SK-N-SH (cell line): ENCODE data around the gene ZNF579. TPM values are rescaled to one million over a fixed set of nuclear protein-coding genes. Genes with fewer than 3 reads are reported as not detected.

Source experiments
- CTCF ChIA-PET: fragments of 300-600, 350-600 bp; formaldehyde crosslinking; extraction: SDS; loops from one replicate; lab custom pipeline; 2021; lab: Yijun Ruan, JAX
- POLR2A ChIA-PET: fragments of 350-600 bp; sonication (Branson Sonifier 250); formaldehyde crosslinking; extraction: SDS; loops from one replicate; lab custom pipeline; 2020; ENCODE audit warnings: antibody characterized with exemption, inconsistent platforms; lab: Yijun Ruan, JAX
- DNase-seq: peaks from one replicate; pipeline ENCODE4 v3.0.0; 2012
- H2AFZ ChIP-seq: fragments of 200-600 bp; sonication (generic); 2 replicates; pipeline ENCODE4 v1.8.1; 2016; ENCODE audit warnings: antibody characterized with exemption, mild to moderate bottlenecking, low read depth
- H3F3A ChIP-seq: fragments of 200-600 bp; sonication (generic); replicated peaks from 2 replicates; pipeline ENCODE3; 2016; ENCODE audit warnings: antibody characterized with exemption, mild to moderate bottlenecking; ENCODE audit not compliant: insufficient read depth
- H3K27ac ChIP-seq, 2 experiments: fragments of 200-500 bp in 1 of 2; fragments of 200-600 bp in 1 of 2; sonication (Bioruptor generic) in 1 of 2; sonication (generic), shearing (Covaris generic) in 1 of 2; 2 replicates each; pipeline versions ENCODE4 v1.5.1 to v1.6.1; 2014 to 2016; ENCODE audit warnings: low read depth in 2 of 2, inconsistent platforms in 1 of 2, low read length in 1 of 2, mild to moderate bottlenecking in 1 of 2, mixed read lengths in 1 of 2
- H3K27me3 ChIP-seq: fragments of 200-600 bp; sonication (generic), shearing (Covaris generic); 2 replicates; pipeline ENCODE4 v1.6.1; 2016; ENCODE audit warnings: mixed run types; ENCODE audit not compliant: insufficient read depth
- H3K36me3 ChIP-seq, 2 experiments: fragments of 200-500 bp in 1 of 2; fragments of 200-600 bp in 1 of 2; sonication (Bioruptor generic) in 1 of 2; sonication (generic) in 1 of 2; replicated peaks in 1 of 2; 2 replicates each; pipeline versions ENCODE3 to v1.5.1; 2014 to 2016; ENCODE audit warnings: low read length in 1 of 2, mild to moderate bottlenecking in 1 of 2; ENCODE audit not compliant: insufficient read depth in 2 of 2, control insufficient read depth in 1 of 2
- H3K4me1 ChIP-seq, 2 experiments: fragments of 200-500 bp in 1 of 2; fragments of 200-600 bp in 1 of 2; sonication (Bioruptor generic) in 1 of 2; sonication (generic), shearing (Covaris generic) in 1 of 2; 2 replicates each; pipeline versions ENCODE4 v1.5.1 to v1.6.1; 2014 to 2016; ENCODE audit warnings: low read depth in 1 of 2, low read length in 1 of 2, mixed run types in 1 of 2; ENCODE audit not compliant: insufficient read depth in 2 of 2, control insufficient read depth in 1 of 2
- H3K4me2 ChIP-seq: fragments of 200-600 bp; sonication (generic), shearing (Covaris generic); 2 replicates; pipeline ENCODE4 v1.6.1; 2017; ENCODE audit warnings: mixed run types
- H3K4me3 ChIP-seq, 2 experiments: fragments of 200-500 bp in 1 of 2; fragments of 200-600 bp in 1 of 2; sonication (Bioruptor generic) in 1 of 2; sonication (generic), shearing (Covaris generic) in 1 of 2; 2 replicates each; pipeline versions ENCODE4 v1.5.1 to v1.8.1; 2014 to 2016; ENCODE audit warnings: low read depth in 2 of 2, inconsistent platforms in 1 of 2, low read length in 1 of 2, mild to moderate bottlenecking in 1 of 2, mixed read lengths in 1 of 2, moderate library complexity in 1 of 2
- H3K79me2 ChIP-seq: fragments of 200-600 bp; sonication (generic); 2 replicates; pipeline ENCODE4 v1.8.1; 2017; ENCODE audit warnings: mild to moderate bottlenecking; ENCODE audit not compliant: insufficient read depth
- H3K9ac ChIP-seq: fragments of 200-600 bp; sonication (generic); 2 replicates; pipeline ENCODE4 v1.6.1; 2017; ENCODE audit warnings: mixed run types
- H3K9me2 ChIP-seq: fragments of 200-600 bp; sonication (generic); 2 replicates; pipeline ENCODE4 v1.6.1; 2017; ENCODE audit warnings: mixed run types
- H3K9me3 ChIP-seq: fragments of 200-600 bp; sonication (generic); 2 replicates; pipeline ENCODE4 v1.6.1; 2017; ENCODE audit warnings: mixed run types, mild to moderate bottlenecking, moderate library complexity
- H4K20me1 ChIP-seq: fragments of 200-600 bp; sonication (generic); 2 replicates; pipeline ENCODE4 v1.6.1; 2017; ENCODE audit warnings: mild to moderate bottlenecking, mixed run types; ENCODE audit not compliant: insufficient read depth
- EP300 ChIP-seq, 2 experiments: IDR thresholded peaks; 2 replicates each; pipeline versions ENCODE4 v1.4.0 to v1.6.1; 2012; ENCODE audit warnings: borderline replicate concordance in 1 of 2, low read depth in 1 of 2, low read length in 1 of 2
- FOSL2 ChIP-seq: IDR thresholded peaks from 2 replicates; pipeline ENCODE4 v1.4.0; 2012; ENCODE audit warnings: low read depth, mild to moderate bottlenecking, moderate library complexity, borderline replicate concordance
- FOXJ3 ChIP-seq: sonication (generic); formaldehyde crosslinking; IDR thresholded peaks from 2 replicates; pipeline ENCODE4 v1.5.1; 2020; ENCODE audit warnings: mild to moderate bottlenecking, missing genetic modification reagents
- GATA2 ChIP-seq: sonication (generic); formaldehyde crosslinking; IDR thresholded peaks from 2 replicates; pipeline ENCODE4 v1.5.0; 2020; ENCODE audit warnings: mild to moderate bottlenecking, missing genetic modification reagents
- MEF2A ChIP-seq: IDR thresholded peaks from 2 replicates; pipeline ENCODE4 v1.4.0; 2012; ENCODE audit warnings: low read depth, borderline replicate concordance
- PBX3 ChIP-seq: IDR thresholded peaks from 2 replicates; pipeline ENCODE4; 2012
- POLR2AphosphoS5 ChIP-seq: IDR thresholded peaks from 2 replicates; pipeline ENCODE4 v1.6.1; 2012; ENCODE audit warnings: low read depth, low read length
- TEAD4 ChIP-seq: IDR thresholded peaks from 2 replicates; pipeline ENCODE4 v1.4.0; 2012; ENCODE audit warnings: mild to moderate bottlenecking, borderline replicate concordance; ENCODE audit not compliant: insufficient read depth
- USF1 ChIP-seq: IDR thresholded peaks from 2 replicates; pipeline ENCODE4 v1.4.0; 2012; ENCODE audit warnings: low read depth, borderline replicate concordance
- WGBS: methylation state at CpG from one replicate; pipeline ENCODE4 v1.1.6; 2017; ENCODE audit warnings: low lambda C conversion rate; 5-methylcytosine and 5-hydroxymethylcytosine counted together
- polyA plus RNA-seq, 3 experiments: library from polyadenylated mRNA; depleted of rRNA; stranded (reverse); fragments of >200 nt; gene quantifications; 2 replicates each; pipeline ENCODE4 v1.2.3, GENCODE V29; 2012
- TF ChIP-seq, protein P1 (sequence below): fragments of 200-600 bp; sonication (generic); IDR thresholded peaks from 2 replicates; pipeline ENCODE4 v1.6.1; 2017; ENCODE audit warnings: antibody characterized with exemption, mild to moderate bottlenecking, moderate library complexity
- TF ChIP-seq, protein P2 (sequence below): fragments of 150-350 bp; IDR thresholded peaks from 2 replicates; pipeline ENCODE4 v1.6.1; 2016; ENCODE audit warnings: mild to moderate bottlenecking, low read depth, low read length

Gene ZNF579
- polyA plus RNA-seq, 1 of the 3 experiments (the other 2 are of a cell fraction), result 5.9 TPM

- CTCF ChIA-PET, result interaction anchor here (0.6 to 3.5 kb wide), 23 partner anchors 12 to 379 kb away, joined by 3 to 31 read pairs (median 4); partner anchors contain the start of genes ZNF579, ZNF581, ZNF628 and ZNF784
- DNase-seq, result no peak
- H3K9me3 ChIP-seq, result no peaks in the 10 kb centered on the region
- peak overlapping the region; percentile 86 for H3K4me2 ChIP-seq
- H3K27me3 ChIP-seq, result no peaks in the 10 kb centered on the region
- peak overlapping the region; percentile 93 for H3K9ac ChIP-seq
- H3K4me1 ChIP-seq, result peaks cover 3 to 11% of the 10 kb centered on the region in 2 experiments; a peak in 3 of 4 replicates
- peaks cover 17% of the 10 kb centered on the region for H3F3A ChIP-seq
- peaks cover 12 to 24% of the 10 kb centered on the region in 2 experiments for H3K36me3 ChIP-seq
- WGBS, result 66% methylated on average over 9 of the region's 9 CpGs
- no peak for TF ChIP-seq GATA2
- TF ChIP-seq FOXJ3 (CRISPR knock-in tag), result no peak
- peak overlapping the region; percentile 88 to 93 for H3K4me3 ChIP-seq
- POLR2A ChIA-PET, result interaction anchor here (1.2 to 2.0 kb wide), 4 partner anchors 12 to 120 kb away, joined by 3 to 10 read pairs (median 5); partner anchors contain the start of gene ZNF784
- H2AFZ ChIP-seq, result no peak overlapping the region
- peaks cover 38% of the 10 kb centered on the region; the same call in 1 of the 2 replicates for H4K20me1 ChIP-seq
- H3K27ac ChIP-seq, result no peak overlapping the region
- peaks cover 62% of the 10 kb centered on the region for H3K79me2 ChIP-seq
- H3K9me2 ChIP-seq, result no peaks in the 10 kb centered on the region
Measured at GRCh38 chr19:55606817-55607216, 26.2 kb upstream of the ZNF579 start.

GRCh38 chr19:55606471-55606787 is 25.8 kb upstream of the ZNF579 start:
- WGBS, result 18% methylated on average over 12 of the region's 12 CpGs
- no peaks in the 10 kb centered on the region for H3K9me3 ChIP-seq
- peaks cover 35% of the 10 kb centered on the region; the same call in 1 of the 2 replicates for H4K20me1 ChIP-seq
- H3K9me2 ChIP-seq, result no peaks in the 10 kb centered on the region
- no peak overlapping the region for H2AFZ ChIP-seq
- ChIA-PET POLR2A (interaction anchor here (0.8 to 2.0 kb wide), 5 partner anchors 12 to 120 kb away, joined by 3 to 10 read pairs (median 3); partner anchors contain the start of genes ZNF579 and ZNF784), CTCF (interaction anchor here (0.6 to 3.5 kb wide), 23 partner anchors 12 to 379 kb away, joined by 3 to 31 read pairs (median 4); partner anchors contain the start of genes ZNF579, ZNF581, ZNF628 and ZNF784)
- peaks cover 18% of the 10 kb centered on the region for H3F3A ChIP-seq
- H3K4me1 ChIP-seq, result peaks cover 3 to 12% of the 10 kb centered on the region in 2 experiments; a peak in 3 of 4 replicates
- peak overlapping the region; percentile 56 to 95; a peak in 3 of 4 replicates for H3K27ac ChIP-seq
- peaks cover 61% of the 10 kb centered on the region for H3K79me2 ChIP-seq
- no peak for DNase-seq
- peak overlapping the region; percentile 86 for H3K4me2 ChIP-seq
- peak overlapping the region; percentile 93 for H3K9ac ChIP-seq
- H3K36me3 ChIP-seq, result peaks cover 12 to 24% of the 10 kb centered on the region in 2 experiments
- no peaks in the 10 kb centered on the region for H3K27me3 ChIP-seq
- peak overlapping the region; percentile 88 to 93 for H3K4me3 ChIP-seq
- 0 out of 4 replicates have a peak, but pooled peaks of 1 of the 2 experiments have one; percentile 16 for TF ChIP-seq EP300 (IDR thresholded peaks at IDR 0.05; ENCODE audit: borderline replicate concordance in 1 of 2, low read depth in 1 of 2, low read length in 1 of 2)
- no peak for TF ChIP-seq GATA2

DNA sequence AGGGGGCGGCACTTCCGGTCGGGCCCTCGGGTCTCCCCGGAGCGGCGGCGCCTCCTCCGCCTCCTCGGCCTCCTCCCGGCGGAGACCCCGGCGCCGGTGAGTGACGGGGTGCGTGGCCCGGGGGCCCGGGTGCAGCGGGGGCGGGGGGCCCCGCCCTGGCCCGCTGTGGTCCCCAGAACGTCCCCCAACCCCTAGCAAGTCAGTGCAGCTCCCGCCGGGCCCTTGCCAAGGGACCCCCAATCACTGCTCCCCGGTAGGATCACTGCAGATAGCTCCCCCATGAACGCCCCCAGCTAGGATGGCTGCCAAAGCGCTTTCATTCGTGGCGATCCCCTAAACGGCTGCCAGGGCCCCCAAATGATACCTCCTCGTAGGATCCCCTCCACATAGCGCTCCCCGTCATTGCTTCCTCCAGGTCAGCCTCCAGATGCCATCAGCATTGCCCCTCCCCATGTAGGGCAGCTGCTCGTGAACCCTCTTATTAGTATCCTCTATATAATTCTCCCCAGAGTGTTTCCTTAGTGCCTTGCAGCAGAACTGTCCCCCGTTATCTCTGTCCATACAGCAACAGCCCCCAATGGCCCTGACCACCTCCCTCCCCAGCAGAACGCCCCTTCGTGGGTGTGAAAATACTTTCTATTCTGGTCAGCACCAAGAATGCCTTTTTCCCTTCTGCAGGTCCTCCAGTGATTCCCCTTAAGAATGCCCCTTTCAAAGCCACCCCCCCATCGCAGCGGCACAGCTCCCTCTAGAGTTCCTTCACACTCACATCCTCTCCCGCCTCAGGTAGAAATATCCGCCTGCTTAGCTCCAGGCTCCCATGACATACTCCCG is 25.2 kb upstream of the ZNF579 start, which contains the start of gene ZNF865:
Gene ZNF865, plus strand, starts transcription at position 11 of the 834 bp plus-strand sequence. CDS start 7,972 bp downstream, outside the sequence.
- Histone ChIP-seq H3K9me2 (no peaks in the 10 kb centered on the region), H4K20me1 (peaks cover 35% of the 10 kb centered on the region; the same call in 1 of the 2 replicates), H3K4me3 (peak within 1 kb of the TSS; percentile 88 to 93), H3K27ac (peak within 1 kb of the TSS; percentile 95 to 97), H3K4me2 (peak within 1 kb of the TSS; percentile 96), H3K4me1 (peaks cover 3 to 18% of the 10 kb centered on the region in 2 experiments; a peak in 3 of 4 replicates), H3F3A (peaks cover 22% of the 10 kb centered on the region), H2AFZ (peak within 1 kb of the TSS; percentile 71), H3K9ac (peak within 1 kb of the TSS; percentile 93), H3K36me3 (peaks cover 9 to 24% of the 10 kb centered on the region in 2 experiments), H3K79me2 (peaks cover 61% of the 10 kb centered on the region), H3K9me3 (no peaks in the 10 kb centered on the region), H3K27me3 (no peaks in the 10 kb centered on the region)
- ChIA-PET POLR2A (interaction anchor here (0.5 to 2.0 kb wide), 7 partner anchors 13 to 119 kb away, joined by 3 to 10 read pairs (median 3); partner anchors contain the start of genes ZNF579 and ZNF784), CTCF (interaction anchor here (0.6 to 3.5 kb wide), 31 partner anchors 13 to 1665 kb away, joined by 3 to 31 read pairs (median 4); partner anchors contain the start of genes ZNF579, ZNF581, ZNF628 and ZNF784)
- under 1% methylated on average over 20 of the region's 44 CpGs for WGBS
- DNase-seq, result peak; percentile 82
- no peak for TF ChIP-seq FOXJ3 (CRISPR knock-in tag)
- no peak for TF ChIP-seq FOSL2
- no peak for TF ChIP-seq USF1
- TF ChIP-seq, protein P1, sequence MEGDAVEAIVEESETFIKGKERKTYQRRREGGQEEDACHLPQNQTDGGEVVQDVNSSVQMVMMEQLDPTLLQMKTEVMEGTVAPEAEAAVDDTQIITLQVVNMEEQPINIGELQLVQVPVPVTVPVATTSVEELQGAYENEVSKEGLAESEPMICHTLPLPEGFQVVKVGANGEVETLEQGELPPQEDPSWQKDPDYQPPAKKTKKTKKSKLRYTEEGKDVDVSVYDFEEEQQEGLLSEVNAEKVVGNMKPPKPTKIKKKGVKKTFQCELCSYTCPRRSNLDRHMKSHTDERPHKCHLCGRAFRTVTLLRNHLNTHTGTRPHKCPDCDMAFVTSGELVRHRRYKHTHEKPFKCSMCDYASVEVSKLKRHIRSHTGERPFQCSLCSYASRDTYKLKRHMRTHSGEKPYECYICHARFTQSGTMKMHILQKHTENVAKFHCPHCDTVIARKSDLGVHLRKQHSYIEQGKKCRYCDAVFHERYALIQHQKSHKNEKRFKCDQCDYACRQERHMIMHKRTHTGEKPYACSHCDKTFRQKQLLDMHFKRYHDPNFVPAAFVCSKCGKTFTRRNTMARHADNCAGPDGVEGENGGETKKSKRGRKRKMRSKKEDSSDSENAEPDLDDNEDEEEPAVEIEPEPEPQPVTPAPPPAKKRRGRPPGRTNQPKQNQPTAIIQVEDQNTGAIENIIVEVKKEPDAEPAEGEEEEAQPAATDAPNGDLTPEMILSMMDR, result peak; percentile 81
- no peak for TF ChIP-seq GATA2
- TF ChIP-seq POLR2AphosphoS5, result no peak
- no peak for TF ChIP-seq MEF2A
- TF ChIP-seq PBX3, result no peak
- no peak for TF ChIP-seq TEAD4
- TF ChIP-seq, protein P2, sequence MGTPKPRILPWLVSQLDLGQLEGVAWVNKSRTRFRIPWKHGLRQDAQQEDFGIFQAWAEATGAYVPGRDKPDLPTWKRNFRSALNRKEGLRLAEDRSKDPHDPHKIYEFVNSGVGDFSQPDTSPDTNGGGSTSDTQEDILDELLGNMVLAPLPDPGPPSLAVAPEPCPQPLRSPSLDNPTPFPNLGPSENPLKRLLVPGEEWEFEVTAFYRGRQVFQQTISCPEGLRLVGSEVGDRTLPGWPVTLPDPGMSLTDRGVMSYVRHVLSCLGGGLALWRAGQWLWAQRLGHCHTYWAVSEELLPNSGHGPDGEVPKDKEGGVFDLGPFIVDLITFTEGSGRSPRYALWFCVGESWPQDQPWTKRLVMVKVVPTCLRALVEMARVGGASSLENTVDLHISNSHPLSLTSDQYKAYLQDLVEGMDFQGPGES, result no peak
